Loucy (cell line): ENCODE measurements around the gene ACP4.

ENCODE experiments used
- CTCF ChIP-seq: fragments of 200-600 bp; sonication (generic); conservative IDR thresholded peaks from 2 replicates; pipeline ENCODE4 v1.5.1; 2014; ENCODE audit warnings: mild to moderate bottlenecking, antibody characterized with exemption, low read length
- EZH2phosphoT487 ChIP-seq: fragments of 200-600 bp; IDR thresholded peaks from 2 replicates; pipeline ENCODE4 v1.6.1; 2018; ENCODE audit warnings: antibody characterized with exemption, mild to moderate bottlenecking, moderate library complexity, borderline replicate concordance

- TF ChIP-seq CTCF: no peak
- no peak for TF ChIP-seq EZH2phosphoT487
These were observed 28.8 kb downstream of the ACP4 start for GRCh38 chr19:50818859-50819472.
